ENCODE data around the gene ATP8B1.

GRCh38 chr18:57768537-57769326 lies 34.4 kb downstream of the ATP8B1 start:
- TF ChIP-seq CTCF (IDR thresholded peaks at IDR 0.05 in 8 of 11, conservative IDR thresholded peaks at IDR 0.05 in 3 of 11) (no peak), POLR2AphosphoS5 (IDR thresholded peaks at IDR 0.05) (no peak), POLR2A (IDR thresholded peaks at IDR 0.05) (no peak)

Data from spleen (tissue), 7 donors.